ENCODE data around the gene YEATS2. TPM values are rescaled to one million over a fixed set of nuclear protein-coding genes. Genes with fewer than 3 reads are reported as not detected.

The YEATS2 gene
- total RNA-seq, 1 donor from 2014 or later = 65.1 TPM

- peaks cover 8% of the 10 kb centered on the region for H3K4me1 Mint-ChIP-seq (ENCODE audit: unreplicated experiment)
- H3K27me3 Mint-ChIP-seq (ENCODE audit: unreplicated experiment) = peaks cover 24% of the 10 kb centered on the region
- TF ChIP-seq CTCF (IDR thresholded peaks at IDR 0.05; ENCODE audit: unreplicated experiment) = no peak
- H3K4me3 Mint-ChIP-seq (ENCODE audit: unreplicated experiment) = peak overlapping the region; percentile 29
- H3K27ac Mint-ChIP-seq (ENCODE audit: unreplicated experiment) = no peak overlapping the region
- DNase-seq (ENCODE audit: low spot score) = no peak
- H3K9me3 Mint-ChIP-seq (ENCODE audit: unreplicated experiment) = no peaks in the 10 kb centered on the region
- peaks cover 14% of the 10 kb centered on the region for H3K36me3 Mint-ChIP-seq (ENCODE audit: low read depth, unreplicated experiment)
Observed at GRCh38 chr3:183819831-183820230, 122.2 kb downstream of the YEATS2 start.

- H3K4me1 Mint-ChIP-seq (ENCODE audit: unreplicated experiment) = peaks cover 10% of the 10 kb centered on the region
- peaks cover 24% of the 10 kb centered on the region for H3K27me3 Mint-ChIP-seq (ENCODE audit: unreplicated experiment)
- no peak overlapping the region for H3K27ac Mint-ChIP-seq (ENCODE audit: unreplicated experiment)
- no peak for TF ChIP-seq CTCF (IDR thresholded peaks at IDR 0.05; ENCODE audit: unreplicated experiment)
- peaks cover 15% of the 10 kb centered on the region for H3K36me3 Mint-ChIP-seq (ENCODE audit: low read depth, unreplicated experiment)
- no peak for DNase-seq (ENCODE audit: low spot score)
- H3K4me3 Mint-ChIP-seq (ENCODE audit: unreplicated experiment) = no peak overlapping the region
- no peaks in the 10 kb centered on the region for H3K9me3 Mint-ChIP-seq (ENCODE audit: unreplicated experiment)
Observed at GRCh38 chr3:183822631-183823030, 125.0 kb downstream of the YEATS2 start.

GRCh38 chr3:183823963-183824362 lies 126.4 kb downstream of the YEATS2 start:
- Mint-ChIP-seq H3K9me3 (ENCODE audit: unreplicated experiment) (no peaks in the 10 kb centered on the region), H3K4me3 (ENCODE audit: unreplicated experiment) (peak overlapping the region; percentile 85), H3K36me3 (ENCODE audit: low read depth, unreplicated experiment) (peaks cover 24% of the 10 kb centered on the region), H3K27ac (ENCODE audit: unreplicated experiment) (peak overlapping the region; percentile 38), H3K27me3 (ENCODE audit: unreplicated experiment) (peaks cover 21% of the 10 kb centered on the region), H3K4me1 (ENCODE audit: unreplicated experiment) (peaks cover 10% of the 10 kb centered on the region)
- no peak for TF ChIP-seq CTCF (IDR thresholded peaks at IDR 0.05; ENCODE audit: unreplicated experiment)
- no peak for DNase-seq (ENCODE audit: low spot score)

GRCh38 chr3:183824761-183825455 lies 127.3 kb downstream of the YEATS2 start:
- Mint-ChIP-seq H3K9me3 (ENCODE audit: unreplicated experiment) (no peaks in the 10 kb centered on the region), H3K4me3 (ENCODE audit: unreplicated experiment) (peak overlapping the region; percentile 85), H3K4me1 (ENCODE audit: unreplicated experiment) (peaks cover 10% of the 10 kb centered on the region), H3K27ac (ENCODE audit: unreplicated experiment) (no peak overlapping the region), H3K27me3 (ENCODE audit: unreplicated experiment) (peaks cover 18% of the 10 kb centered on the region), H3K36me3 (ENCODE audit: low read depth, unreplicated experiment) (peaks cover 25% of the 10 kb centered on the region)
- DNase-seq (ENCODE audit: low spot score) = no peak
- no peak for TF ChIP-seq CTCF (IDR thresholded peaks at IDR 0.05; ENCODE audit: unreplicated experiment)

- Mint-ChIP-seq H3K27me3 (ENCODE audit: unreplicated experiment) (peaks cover 12% of the 10 kb centered on the region), H3K36me3 (ENCODE audit: low read depth, unreplicated experiment) (peaks cover 25% of the 10 kb centered on the region), H3K27ac (ENCODE audit: unreplicated experiment) (no peak within 1 kb of the TSS), H3K9me3 (ENCODE audit: unreplicated experiment) (no peaks in the 10 kb centered on the region), H3K4me1 (ENCODE audit: unreplicated experiment) (peaks cover 10% of the 10 kb centered on the region), H3K4me3 (ENCODE audit: unreplicated experiment) (peak within 1 kb of the TSS; percentile 85)
- peak; percentile 52 for DNase-seq (ENCODE audit: low spot score)
- no peak for TF ChIP-seq CTCF (IDR thresholded peaks at IDR 0.05; ENCODE audit: unreplicated experiment)
Observed at GRCh38 chr3:183825456-183826161, 128.0 kb downstream of the YEATS2 start, which contains the start of gene MAP6D1. MAP6D1 (minus strand) TSS chr3:183825577; CDS start chr3:183825547, 30 bp downstream.
